Heart left ventricle (tissue), 13 donors: ENCODE measurements around the gene TUNAR.

ENCODE experiments used
- POLR2A ChIP-seq, 2 donors: fragments of 450-650 bp; IDR thresholded peaks; one replicate each; pipeline ENCODE4 v1.6.1; 2017; ENCODE audit warnings: antibody characterized with exemption in 2 of 2, mild to moderate bottlenecking in 2 of 2, moderate library complexity in 2 of 2
- TF ChIP-seq, protein P1 (sequence below), 12 donors: fragments of 200-600 bp; sonication (generic) in 4 of 12; IDR thresholded peaks; one replicate each; pipeline versions ENCODE4 v1.5.0 to v1.8.0; 2018 to 2022; ENCODE audit warnings: antibody characterized with exemption in 12 of 12, mild to moderate bottlenecking in 5 of 12
- donor health status: ischemic (EF 13 %, LVEDD 7.1; RV severe dilation, severe dysfunction).
- donor health status: DM: no; HTN: yes; CAD: no.
- donor health status: DM: no; HTN: no; CAD: no.
- donor health status: ischemic (EF 25% LVEDD 6.9; RV normal size, moderate dysfunction).
- donor health status: ischemic (EF 25% LVEDD 5.7; RV mildly dilated, moderate dysfunction).
- donor health status: ischemic (EF 35%, LVEDD 5.7; RV mildly dilated, moderate dysfunction).
- donor health status: nonischemic (EF 11% LVEDD 7.7; RV severe dilation, severe dysfunction).
- donor health status: DM: yes; HTN: yes; CAD: no.
- donor health status: PGD.
- donor health status: ischemic (EF 29% LVEDD 5.4; RV normal size, mild dysfunction).
- donor health status: nonischemic (EF 23%, LVEDD 6.1; RV moderate dilation, normal function).

DNA sequence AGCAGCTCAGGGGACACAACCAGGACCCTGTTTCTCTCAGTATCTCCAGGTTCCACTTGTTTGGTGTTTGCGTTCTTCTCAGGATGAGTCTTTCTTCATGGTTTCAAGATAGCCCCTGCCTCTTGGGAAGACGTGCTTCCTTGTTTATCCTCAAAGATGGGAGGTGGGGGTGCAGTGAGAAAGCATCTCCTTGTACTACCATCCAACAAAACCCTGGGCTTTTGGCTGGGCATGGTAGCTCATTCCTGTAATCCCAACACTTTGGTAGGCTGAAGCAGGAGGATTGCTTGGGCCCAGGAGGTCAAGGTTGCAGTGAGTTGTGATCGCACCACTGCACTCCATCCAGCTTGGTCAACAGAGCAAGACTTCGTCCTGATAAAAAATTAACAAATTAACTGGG is 21.0 kb upstream of the TUNAR start:
- TF ChIP-seq, protein P1, sequence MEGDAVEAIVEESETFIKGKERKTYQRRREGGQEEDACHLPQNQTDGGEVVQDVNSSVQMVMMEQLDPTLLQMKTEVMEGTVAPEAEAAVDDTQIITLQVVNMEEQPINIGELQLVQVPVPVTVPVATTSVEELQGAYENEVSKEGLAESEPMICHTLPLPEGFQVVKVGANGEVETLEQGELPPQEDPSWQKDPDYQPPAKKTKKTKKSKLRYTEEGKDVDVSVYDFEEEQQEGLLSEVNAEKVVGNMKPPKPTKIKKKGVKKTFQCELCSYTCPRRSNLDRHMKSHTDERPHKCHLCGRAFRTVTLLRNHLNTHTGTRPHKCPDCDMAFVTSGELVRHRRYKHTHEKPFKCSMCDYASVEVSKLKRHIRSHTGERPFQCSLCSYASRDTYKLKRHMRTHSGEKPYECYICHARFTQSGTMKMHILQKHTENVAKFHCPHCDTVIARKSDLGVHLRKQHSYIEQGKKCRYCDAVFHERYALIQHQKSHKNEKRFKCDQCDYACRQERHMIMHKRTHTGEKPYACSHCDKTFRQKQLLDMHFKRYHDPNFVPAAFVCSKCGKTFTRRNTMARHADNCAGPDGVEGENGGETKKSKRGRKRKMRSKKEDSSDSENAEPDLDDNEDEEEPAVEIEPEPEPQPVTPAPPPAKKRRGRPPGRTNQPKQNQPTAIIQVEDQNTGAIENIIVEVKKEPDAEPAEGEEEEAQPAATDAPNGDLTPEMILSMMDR (IDR thresholded peaks at IDR 0.05): no peak
- no peak for TF ChIP-seq POLR2A (IDR thresholded peaks at IDR 0.05)
